K562 (cell line): ENCODE measurements around the gene KMT2A. TPM values are rescaled to one million over a fixed set of nuclear protein-coding genes. Genes with fewer than 3 reads are reported as not detected.

Experiments used
- BRF2 ChIP-seq: IDR thresholded peaks from 3 replicates; pipeline ENCODE4 v1.6.1; 2011; ENCODE audit warnings: borderline replicate concordance, mild to moderate bottlenecking; ENCODE audit not compliant: insufficient read length, insufficient read depth
- CHD7 ChIP-seq: fragments of 200-600 bp; sonication (generic); IDR thresholded peaks from one replicate; pipeline ENCODE4 v1.6.1; 2012; ENCODE audit warnings: mild to moderate bottlenecking, low read depth, low read length, inconsistent platforms
- ELF2 ChIP-seq: fragments of 250-450 bp; sonication (Bioruptor Pico); IDR thresholded peaks from 2 replicates; pipeline ENCODE4 v1.5.0; 2021; ENCODE audit warnings: mild to moderate bottlenecking
- ETV6 ChIP-seq, 3 experiments: fragments of 150-350 bp in 1 of 3; sonication (generic) in 1 of 3; formaldehyde crosslinking in 1 of 3; IDR thresholded peaks; 2 replicates each; pipeline versions ENCODE4 v1.6.1 to v1.8.0; 2014 to 2022; ENCODE audit warnings: borderline replicate concordance in 2 of 3, low read depth in 2 of 3, antibody characterized with exemption in 1 of 3, low read length in 1 of 3, mild to moderate bottlenecking in 1 of 3, missing genetic modification reagents in 1 of 3
- RBM39 ChIP-seq: fragments of 200-400 bp; formaldehyde crosslinking; optimal IDR thresholded peaks from 2 replicates; pipeline ENCODE3; 2018; ENCODE audit warnings: low read depth, low read length
- SAP30 ChIP-seq: fragments of 200-600 bp; sonication (generic); IDR thresholded peaks from 2 replicates; pipeline ENCODE4 v1.6.1; 2012; ENCODE audit warnings: borderline replicate concordance, low read depth, mild to moderate bottlenecking, moderate library complexity, low read length, control low read depth, inconsistent platforms; ENCODE audit not compliant: insufficient read depth, poor library complexity, severe bottlenecking
- ZBTB49 ChIP-seq: sonication (generic); formaldehyde crosslinking; IDR thresholded peaks from 2 replicates; pipeline ENCODE4 v1.8.0; 2022; ENCODE audit warnings: missing genetic modification reagents, mild to moderate bottlenecking, borderline replicate concordance
- ZNF311 ChIP-seq: fragments of 250-450 bp; sonication (Bioruptor Pico); IDR thresholded peaks from 2 replicates; pipeline ENCODE4 v1.4.0; 2020; ENCODE audit warnings: mild to moderate bottlenecking, moderate library complexity
- polyA plus RNA-seq, 8 experiments: library from polyadenylated mRNA; depleted of rRNA in 4 of 8; stranded (reverse) in 5 of 8; unstranded in 3 of 8; fragments of >200 nt; fragmentation: Nextera tagmentation in 2 of 8; fragmentation: Illumina TruSeq in 1 of 8; extraction: Ambion mirVana in 2 of 8; extraction: Trizol in 1 of 8; gene quantifications; 2 replicates each; pipeline versions ENCODE4 v1.2.1 to v1.2.3, GENCODE V29; 2011 to 2014; ENCODE audit warnings: inconsistent platforms in 1 of 8, missing spikeins in 1 of 8
- total RNA-seq, 7 experiments: library from RNA; depleted of rRNA in 6 of 7; stranded (reverse); fragments of >200 nt in 6 of 7; fragmentation: Illumina TruSeq in 2 of 7; extraction: Trizol in 2 of 7; gene quantifications; 2 replicates each; pipeline versions ENCODE4 v1.2.1 to v1.2.3, GENCODE V29; 2011 to 2021; ENCODE audit warnings: low replicate concordance in 1 of 7
- TF ChIP-seq, protein P1 (sequence below): IDR thresholded peaks from 2 replicates; pipeline ENCODE4 v1.6.1; 2016; ENCODE audit warnings: missing genetic modification characterization, missing compliant biosample characterization

Gene KMT2A
- total and polyA plus RNA-seq, 9 of the 15 experiments (the other 6 are each of a cell fraction or from before 2014, with no cell fraction given), result 9.6 to 59.9 (median 32.6) TPM

GRCh38 chr11:118406599-118407166, 29.6 kb upstream of the KMT2A start (continued):
- TF ChIP-seq CHD7 (no peak), ELF2 (no peak), BRF2 (no peak), ZNF311 (CRISPR knock-in tag) (no peak), ETV6 (IDR thresholded peaks at IDR 0.05; ENCODE audit: borderline replicate concordance in 1 of 2, low read depth in 2 of 2, low read length in 1 of 2) (no peak), ETV6 (CRISPR knock-in tag; IDR thresholded peaks at IDR 0.05; ENCODE audit: borderline replicate concordance) (no peak), SAP30 (no peak), RBM39 (no peak), ZBTB49 (CRISPR knock-in tag) (no peak)
- TF ChIP-seq, protein P1, sequence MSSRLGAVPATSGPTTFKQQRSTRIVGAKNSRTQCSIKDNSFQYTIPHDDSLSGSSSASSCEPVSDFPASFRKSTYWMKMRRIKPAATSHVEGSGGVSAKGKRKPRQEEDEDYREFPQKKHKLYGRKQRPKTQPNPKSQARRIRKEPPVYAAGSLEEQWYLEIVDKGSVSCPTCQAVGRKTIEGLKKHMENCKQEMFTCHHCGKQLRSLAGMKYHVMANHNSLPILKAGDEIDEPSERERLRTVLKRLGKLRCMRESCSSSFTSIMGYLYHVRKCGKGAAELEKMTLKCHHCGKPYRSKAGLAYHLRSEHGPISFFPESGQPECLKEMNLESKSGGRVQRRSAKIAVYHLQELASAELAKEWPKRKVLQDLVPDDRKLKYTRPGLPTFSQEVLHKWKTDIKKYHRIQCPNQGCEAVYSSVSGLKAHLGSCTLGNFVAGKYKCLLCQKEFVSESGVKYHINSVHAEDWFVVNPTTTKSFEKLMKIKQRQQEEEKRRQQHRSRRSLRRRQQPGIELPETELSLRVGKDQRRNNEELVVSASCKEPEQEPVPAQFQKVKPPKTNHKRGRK (tag), result no peak
- TF ChIP-seq, all 486 proteins: peak for 0
